ENCODE results near the gene FPGS.

- TF ChIP-seq CTCF (IDR thresholded peaks at IDR 0.05) (no peak), POLR2A (IDR thresholded peaks at IDR 0.05) (no peak)
These were observed 26.7 kb downstream of the FPGS start for GRCh38 chr9:127829205-127829906.
